NB4 (cell line): ENCODE results near the gene FOXP3.

Experiments
- CTCF ChIP-seq: IDR thresholded peaks from one replicate; pipeline ENCODE4 v1.5.1; 2012; ENCODE audit warnings: low read depth, low read length
- MAX ChIP-seq: IDR thresholded peaks from 2 replicates; pipeline ENCODE4 v1.6.1; 2011; ENCODE audit warnings: low read depth, low read length
- MYC ChIP-seq: IDR thresholded peaks from 2 replicates; pipeline ENCODE4 v1.6.1; 2011; ENCODE audit warnings: low read depth, low read length
- POLR2A ChIP-seq: IDR thresholded peaks from 2 replicates; pipeline ENCODE4 v1.6.1; 2011; ENCODE audit warnings: mild to moderate bottlenecking; ENCODE audit not compliant: insufficient read length; ENCODE audit errors: extremely low read depth

DNA sequence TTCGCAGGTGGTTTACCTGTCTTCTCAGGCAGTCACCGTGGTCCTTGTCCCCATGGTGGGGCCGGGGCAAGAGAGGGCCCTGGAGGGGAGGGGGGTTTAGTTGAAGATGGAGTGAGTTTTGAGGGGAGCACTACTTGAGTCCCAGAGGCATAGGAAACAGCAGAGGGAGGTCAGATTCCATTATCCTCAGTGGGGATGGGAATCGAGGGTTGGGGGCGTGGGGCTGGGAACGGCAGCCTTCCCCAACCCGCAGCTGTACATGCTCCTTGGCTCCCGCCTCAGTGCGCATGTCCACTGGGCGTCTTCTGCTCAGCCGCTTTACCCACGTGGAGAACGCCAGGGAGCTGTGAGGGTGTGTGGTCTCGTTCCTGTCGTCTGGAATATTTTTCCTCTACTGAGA, 38.8 kb upstream of the FOXP3 start, which contains the start of gene GAGE10:
- TF ChIP-seq CTCF (no peak), POLR2A (no peak), MAX (no peak), MYC (no peak)
